ENCODE data around the gene SLC9A2. TPM values are rescaled to one million over a fixed set of nuclear protein-coding genes. Genes with fewer than 3 reads are reported as not detected.

Gene SLC9A2
- polyA plus RNA-seq, 3 donors from 2014 or later = not detected

GRCh38 chr2:102737431-102737830, 118.1 kb downstream of the SLC9A2 start:
- H3K27ac Mint-ChIP-seq = peak overlapping the region; percentile 18 to 93 (median 84)
- peak overlapping the region; percentile 95 to 97 (median 96) for H3K4me3 Mint-ChIP-seq
- peaks cover 0 to 3% (median 0%) of the 10 kb centered on the region in 3 donors for H3K36me3 Mint-ChIP-seq
- no peaks in the 10 kb centered on the region for H3K9me3 Mint-ChIP-seq
- peaks cover 3 to 9% (median 6%) of the 10 kb centered on the region in 3 donors for H3K27me3 Mint-ChIP-seq (ENCODE audit: low read depth in 3 of 3)
- H3K4me1 Mint-ChIP-seq = peaks cover 30 to 44% of the 10 kb centered on the region in 2 donors
- DNase-seq = no peak

GRCh38 chr2:102743259-102743658, 123.9 kb downstream of the SLC9A2 start:
- no peak for DNase-seq
- Mint-ChIP-seq H3K4me3 (no peak overlapping the region), H3K9me3 (no peaks in the 10 kb centered on the region), H3K27me3 (ENCODE audit: low read depth in 3 of 3) (peaks cover 0 to 3% (median 2%) of the 10 kb centered on the region in 3 donors), H3K36me3 (peaks cover 0 to 3% (median 0%) of the 10 kb centered on the region in 3 donors), H3K27ac (no peak overlapping the region), H3K4me1 (no peaks in the 10 kb centered on the region)

- H3K27ac Mint-ChIP-seq = no peak overlapping the region
- H3K27me3 Mint-ChIP-seq (ENCODE audit: low read depth in 3 of 3) = peaks cover 0 to 6% (median 2%) of the 10 kb centered on the region in 3 donors
- no peak for DNase-seq
- H3K4me3 Mint-ChIP-seq = no peak overlapping the region
- no peaks in the 10 kb centered on the region for H3K4me1 Mint-ChIP-seq
- no peaks in the 10 kb centered on the region for H3K9me3 Mint-ChIP-seq
- H3K36me3 Mint-ChIP-seq = no peaks in the 10 kb centered on the region
Measured at GRCh38 chr2:102748107-102748506, 128.8 kb downstream of the SLC9A2 start.

- Mint-ChIP-seq H3K36me3 (no peaks in the 10 kb centered on the region), H3K9me3 (no peaks in the 10 kb centered on the region), H3K27ac (no peak overlapping the region), H3K4me3 (no peak overlapping the region), H3K4me1 (no peaks in the 10 kb centered on the region), H3K27me3 (ENCODE audit: low read depth in 3 of 3) (peaks cover 0 to 5% (median 2%) of the 10 kb centered on the region in 3 donors)
- DNase-seq = no peak
Measured at GRCh38 chr2:102749938-102750337, 130.6 kb downstream of the SLC9A2 start.

GRCh38 chr2:102753563-102754159, 134.3 kb downstream of the SLC9A2 start:
- H3K4me3 Mint-ChIP-seq = no peak overlapping the region
- no peaks in the 10 kb centered on the region for H3K4me1 Mint-ChIP-seq
- peaks cover 0 to 4% (median 0%) of the 10 kb centered on the region in 3 donors for H3K27me3 Mint-ChIP-seq (ENCODE audit: low read depth in 3 of 3)
- peak; percentile 18 to 25 (median 24) for DNase-seq
- H3K27ac Mint-ChIP-seq = no peak overlapping the region
- no peaks in the 10 kb centered on the region for H3K9me3 Mint-ChIP-seq
- H3K36me3 Mint-ChIP-seq = peaks cover 4 to 5% (median 4%) of the 10 kb centered on the region in 3 donors

GRCh38 chr2:102754456-102755145, 135.2 kb downstream of the SLC9A2 start:
- H3K27me3 Mint-ChIP-seq (ENCODE audit: low read depth in 3 of 3) = peaks cover 0 to 4% (median 0%) of the 10 kb centered on the region in 3 donors
- no peaks in the 10 kb centered on the region for H3K9me3 Mint-ChIP-seq
- DNase-seq = no peak
- peaks cover 0 to 7% of the 10 kb centered on the region in 2 donors for H3K4me1 Mint-ChIP-seq
- H3K27ac Mint-ChIP-seq = no peak overlapping the region
- no peak overlapping the region for H3K4me3 Mint-ChIP-seq
- peaks cover 4 to 5% (median 4%) of the 10 kb centered on the region in 3 donors for H3K36me3 Mint-ChIP-seq

GRCh38 chr2:102755284-102755683, 135.9 kb downstream of the SLC9A2 start:
- Mint-ChIP-seq H3K4me3 (no peak overlapping the region), H3K9me3 (no peaks in the 10 kb centered on the region), H3K4me1 (peaks cover 0 to 7% of the 10 kb centered on the region in 2 donors)

GRCh38 chr2:102758439-102758838, 139.1 kb downstream of the SLC9A2 start:
- peaks cover 6 to 13% (median 8%) of the 10 kb centered on the region in 3 donors for H3K36me3 Mint-ChIP-seq
- H3K27me3 Mint-ChIP-seq (ENCODE audit: low read depth in 3 of 3) = peaks cover 0 to 1% (median 0%) of the 10 kb centered on the region in 3 donors
- no peak for DNase-seq
- no peaks in the 10 kb centered on the region for H3K9me3 Mint-ChIP-seq
- no peak overlapping the region for H3K27ac Mint-ChIP-seq
- no peak overlapping the region for H3K4me3 Mint-ChIP-seq
- H3K4me1 Mint-ChIP-seq = peaks cover 0 to 7% of the 10 kb centered on the region in 2 donors

More at GRCh38 chr2:102755284-102755683, 135.9 kb downstream of the SLC9A2 start:
- Mint-ChIP-seq H3K27me3 (ENCODE audit: low read depth in 3 of 3) (peaks cover 0 to 4% (median 0%) of the 10 kb centered on the region in 3 donors), H3K36me3 (peaks cover 4 to 5% (median 4%) of the 10 kb centered on the region in 3 donors), H3K27ac (no peak overlapping the region)
- DNase-seq = no peak

Other genes with a start within 250 kb of the SLC9A2 start
- 10 to 100 TPM; 58.1 to 60.8 (median 60.3) TPM for gene IL18RAP, start 196.4 kb upstream of the SLC9A2 start, polyA plus RNA-seq
- gene SLC9A4, start 146.3 kb upstream of the SLC9A2 start, polyA plus RNA-seq = not detected
- gene TMEM182, start 142.5 kb downstream of the SLC9A2 start, polyA plus RNA-seq = 1 to 10 TPM; 6.2 to 6.5 (median 6.2) TPM